Measurements from ENCODE around the gene APCDD1. TPM values are rescaled to one million over a fixed set of nuclear protein-coding genes. Genes with fewer than 3 reads are reported as not detected.

APCDD1 gene
- total and polyA plus RNA-seq, 2 experiments from 2014 or later: 30.8 to 51.2 TPM

GRCh38 chr18:10417191-10417590, 37.2 kb upstream of the APCDD1 start:
- no peaks in the 10 kb centered on the region for H3K27me3 ChIP-seq
- H3K4me1 ChIP-seq (ENCODE audit: low read depth): no peaks in the 10 kb centered on the region
- H3K4me3 ChIP-seq: no peak overlapping the region
- TF ChIP-seq CTCF (IDR thresholded peaks at IDR 0.05; ENCODE audit: low read depth, low read length): no peak
- no peak for DNase-seq (ENCODE audit: low read depth in 1 of 2, low spot score in 1 of 2)
- no peaks in the 10 kb centered on the region for H3K36me3 ChIP-seq
- H3K9me3 ChIP-seq (ENCODE audit: low read depth): no peaks in the 10 kb centered on the region
- H3K27ac ChIP-seq: no peak overlapping the region

- no peaks in the 10 kb centered on the region for H3K36me3 ChIP-seq
- no peaks in the 10 kb centered on the region for H3K9me3 ChIP-seq (ENCODE audit: low read depth)
- no peak overlapping the region for H3K4me3 ChIP-seq
- no peaks in the 10 kb centered on the region for H3K27me3 ChIP-seq
- H3K4me1 ChIP-seq (ENCODE audit: low read depth): no peaks in the 10 kb centered on the region
- H3K27ac ChIP-seq: no peak overlapping the region
- no peak for TF ChIP-seq CTCF (IDR thresholded peaks at IDR 0.05; ENCODE audit: low read depth, low read length)
- DNase-seq (ENCODE audit: low read depth in 1 of 2, low spot score in 1 of 2): no peak
Observed at GRCh38 chr18:10417664-10418063, 36.8 kb upstream of the APCDD1 start.

GRCh38 chr18:10418836-10419235, 35.6 kb upstream of the APCDD1 start:
- Histone ChIP-seq H3K27ac (no peak overlapping the region), H3K27me3 (no peaks in the 10 kb centered on the region), H3K9me3 (ENCODE audit: low read depth) (no peaks in the 10 kb centered on the region), H3K4me1 (ENCODE audit: low read depth) (no peaks in the 10 kb centered on the region), H3K4me3 (no peak overlapping the region), H3K36me3 (no peaks in the 10 kb centered on the region)
- no peak for DNase-seq (ENCODE audit: low read depth in 1 of 2, low spot score in 1 of 2)
- TF ChIP-seq CTCF (IDR thresholded peaks at IDR 0.05; ENCODE audit: low read depth, low read length): no peak

- no peaks in the 10 kb centered on the region for H3K36me3 ChIP-seq
- no peak overlapping the region for H3K4me3 ChIP-seq
- TF ChIP-seq CTCF (IDR thresholded peaks at IDR 0.05; ENCODE audit: low read depth, low read length): no peak
- no peaks in the 10 kb centered on the region for H3K9me3 ChIP-seq (ENCODE audit: low read depth)
- peak in 1 of 2 donors; percentile 73 for DNase-seq (ENCODE audit: low read depth in 1 of 2, low spot score in 1 of 2)
- no peak overlapping the region for H3K27ac ChIP-seq
- no peaks in the 10 kb centered on the region for H3K4me1 ChIP-seq (ENCODE audit: low read depth)
- no peaks in the 10 kb centered on the region for H3K27me3 ChIP-seq
Observed at GRCh38 chr18:10419420-10420103, 34.9 kb upstream of the APCDD1 start.

GRCh38 chr18:10420561-10421352, 33.7 kb upstream of the APCDD1 start:
- peak in 1 of 2 donors; percentile 71 for DNase-seq (ENCODE audit: low read depth in 1 of 2, low spot score in 1 of 2)
- H3K4me3 ChIP-seq: no peak overlapping the region
- no peak overlapping the region for H3K27ac ChIP-seq
- no peaks in the 10 kb centered on the region for H3K4me1 ChIP-seq (ENCODE audit: low read depth)
- TF ChIP-seq CTCF (IDR thresholded peaks at IDR 0.05; ENCODE audit: low read depth, low read length): no peak
- H3K36me3 ChIP-seq: no peaks in the 10 kb centered on the region
- H3K9me3 ChIP-seq (ENCODE audit: low read depth): no peaks in the 10 kb centered on the region
- H3K27me3 ChIP-seq: no peaks in the 10 kb centered on the region
